SK-N-SH (cell line): ENCODE measurements around the gene CBLB. TPM values are rescaled to one million over a fixed set of nuclear protein-coding genes. Genes with fewer than 3 reads are reported as not detected.
A peak's percentile ranks its signal among the peaks of the same experiment; 100 is the strongest.

ENCODE experiments used
- CTCF ChIA-PET: fragments of 300-600, 350-600 bp; formaldehyde crosslinking; extraction: SDS; loops from one replicate; lab custom pipeline; 2021; lab: Yijun Ruan, JAX
- POLR2A ChIA-PET: fragments of 350-600 bp; sonication (Branson Sonifier 250); formaldehyde crosslinking; extraction: SDS; loops from one replicate; lab custom pipeline; 2020; ENCODE audit warnings: antibody characterized with exemption, inconsistent platforms; lab: Yijun Ruan, JAX
- DNase-seq: peaks from one replicate; pipeline ENCODE4 v3.0.0; 2012
- H2AFZ ChIP-seq: fragments of 200-600 bp; sonication (generic); 2 replicates; pipeline ENCODE4 v1.8.1; 2016; ENCODE audit warnings: antibody characterized with exemption, mild to moderate bottlenecking, low read depth
- H3F3A ChIP-seq: fragments of 200-600 bp; sonication (generic); replicated peaks from 2 replicates; pipeline ENCODE3; 2016; ENCODE audit warnings: antibody characterized with exemption, mild to moderate bottlenecking; ENCODE audit not compliant: insufficient read depth
- H3K27ac ChIP-seq, 2 experiments: fragments of 200-500 bp in 1 of 2; fragments of 200-600 bp in 1 of 2; sonication (Bioruptor generic) in 1 of 2; sonication (generic), shearing (Covaris generic) in 1 of 2; 2 replicates each; pipeline versions ENCODE4 v1.5.1 to v1.6.1; 2014 to 2016; ENCODE audit warnings: low read depth in 2 of 2, inconsistent platforms in 1 of 2, low read length in 1 of 2, mild to moderate bottlenecking in 1 of 2, mixed read lengths in 1 of 2
- H3K27me3 ChIP-seq: fragments of 200-600 bp; sonication (generic), shearing (Covaris generic); 2 replicates; pipeline ENCODE4 v1.6.1; 2016; ENCODE audit warnings: mixed run types; ENCODE audit not compliant: insufficient read depth
- H3K36me3 ChIP-seq, 2 experiments: fragments of 200-500 bp in 1 of 2; fragments of 200-600 bp in 1 of 2; sonication (Bioruptor generic) in 1 of 2; sonication (generic) in 1 of 2; replicated peaks in 1 of 2; 2 replicates each; pipeline versions ENCODE3 to v1.5.1; 2014 to 2016; ENCODE audit warnings: low read length in 1 of 2, mild to moderate bottlenecking in 1 of 2; ENCODE audit not compliant: insufficient read depth in 2 of 2, control insufficient read depth in 1 of 2
- H3K4me1 ChIP-seq, 2 experiments: fragments of 200-500 bp in 1 of 2; fragments of 200-600 bp in 1 of 2; sonication (Bioruptor generic) in 1 of 2; sonication (generic), shearing (Covaris generic) in 1 of 2; 2 replicates each; pipeline versions ENCODE4 v1.5.1 to v1.6.1; 2014 to 2016; ENCODE audit warnings: low read depth in 1 of 2, low read length in 1 of 2, mixed run types in 1 of 2; ENCODE audit not compliant: insufficient read depth in 2 of 2, control insufficient read depth in 1 of 2
- H3K4me2 ChIP-seq: fragments of 200-600 bp; sonication (generic), shearing (Covaris generic); 2 replicates; pipeline ENCODE4 v1.6.1; 2017; ENCODE audit warnings: mixed run types
- H3K4me3 ChIP-seq, 2 experiments: fragments of 200-500 bp in 1 of 2; fragments of 200-600 bp in 1 of 2; sonication (Bioruptor generic) in 1 of 2; sonication (generic), shearing (Covaris generic) in 1 of 2; 2 replicates each; pipeline versions ENCODE4 v1.5.1 to v1.8.1; 2014 to 2016; ENCODE audit warnings: low read depth in 2 of 2, inconsistent platforms in 1 of 2, low read length in 1 of 2, mild to moderate bottlenecking in 1 of 2, mixed read lengths in 1 of 2, moderate library complexity in 1 of 2
- H3K79me2 ChIP-seq: fragments of 200-600 bp; sonication (generic); 2 replicates; pipeline ENCODE4 v1.8.1; 2017; ENCODE audit warnings: mild to moderate bottlenecking; ENCODE audit not compliant: insufficient read depth
- H3K9ac ChIP-seq: fragments of 200-600 bp; sonication (generic); 2 replicates; pipeline ENCODE4 v1.6.1; 2017; ENCODE audit warnings: mixed run types
- H3K9me2 ChIP-seq: fragments of 200-600 bp; sonication (generic); 2 replicates; pipeline ENCODE4 v1.6.1; 2017; ENCODE audit warnings: mixed run types
- H3K9me3 ChIP-seq: fragments of 200-600 bp; sonication (generic); 2 replicates; pipeline ENCODE4 v1.6.1; 2017; ENCODE audit warnings: mixed run types, mild to moderate bottlenecking, moderate library complexity
- H4K20me1 ChIP-seq: fragments of 200-600 bp; sonication (generic); 2 replicates; pipeline ENCODE4 v1.6.1; 2017; ENCODE audit warnings: mild to moderate bottlenecking, mixed run types; ENCODE audit not compliant: insufficient read depth
- CHD2 ChIP-seq: fragments of 150-350 bp; IDR thresholded peaks from 2 replicates; pipeline ENCODE4 v1.6.1; 2018; ENCODE audit warnings: low read length; ENCODE audit not compliant: partially characterized antibody
- RFX5 ChIP-seq: IDR thresholded peaks from 2 replicates; pipeline ENCODE4 v1.6.1; 2012; ENCODE audit warnings: mild to moderate bottlenecking, improper control_type of control experiment, low read length
- SMC3 ChIP-seq: IDR thresholded peaks from 2 replicates; pipeline ENCODE4 v1.6.1; 2012; ENCODE audit warnings: low read depth, low read length, improper control_type of control experiment
- TAF1 ChIP-seq: IDR thresholded peaks from 2 replicates; pipeline ENCODE4 v1.6.1; 2012; ENCODE audit warnings: low read depth, mild to moderate bottlenecking, low read length, moderate library complexity, borderline replicate concordance
- YY1 ChIP-seq: IDR thresholded peaks from 2 replicates; pipeline ENCODE4 v1.4.0; 2012; ENCODE audit warnings: low read depth, mild to moderate bottlenecking
- WGBS: methylation state at CpG from one replicate; pipeline ENCODE4 v1.1.6; 2017; ENCODE audit warnings: low lambda C conversion rate; 5-methylcytosine and 5-hydroxymethylcytosine counted together
- polyA plus RNA-seq, 3 experiments: library from polyadenylated mRNA; depleted of rRNA; stranded (reverse); fragments of >200 nt; gene quantifications; 2 replicates each; pipeline ENCODE4 v1.2.3, GENCODE V29; 2012
- TF ChIP-seq, protein P1 (sequence below): IDR thresholded peaks from 2 replicates; pipeline ENCODE4 v1.4.0; 2012; ENCODE audit warnings: low read depth, borderline replicate concordance
- TF ChIP-seq, protein P2 (sequence below): IDR thresholded peaks from 2 replicates; pipeline ENCODE4 v1.4.0; 2012; ENCODE audit warnings: low read depth, borderline replicate concordance
- TF ChIP-seq, protein P3 (sequence below): fragments of 150-350 bp; IDR thresholded peaks from 2 replicates; pipeline ENCODE4 v1.6.1; 2016; ENCODE audit warnings: mild to moderate bottlenecking, low read depth, low read length
- TF ChIP-seq, protein P4 (sequence below): IDR thresholded peaks from 2 replicates; pipeline ENCODE4 v1.6.1; 2012; ENCODE audit warnings: mild to moderate bottlenecking, low read depth, low read length, moderate library complexity

The CBLB gene
- polyA plus RNA-seq, 1 of the 3 experiments (the other 2 are of a cell fraction), result 4.4 TPM

DNA sequence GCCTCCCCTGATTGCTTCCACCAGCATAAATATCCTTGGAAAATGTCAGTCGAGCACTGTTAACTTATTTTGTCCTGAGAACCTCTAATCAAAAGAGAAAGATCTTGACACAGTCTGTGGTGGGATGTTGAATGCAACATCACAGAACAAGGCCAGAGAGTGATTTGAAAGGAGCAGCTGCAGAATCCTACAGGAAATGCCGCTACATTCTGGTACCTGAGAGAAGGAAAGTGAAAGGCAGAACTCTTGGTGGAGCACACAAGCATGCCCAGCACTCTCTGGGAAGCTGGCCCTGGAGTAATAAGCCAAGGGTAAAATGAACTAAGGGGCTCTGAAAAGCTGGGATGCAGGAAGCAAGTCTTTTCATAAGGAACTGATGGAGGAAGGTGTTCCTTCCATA is 75.8 kb downstream of the CBLB start:
- Histone ChIP-seq H3K9ac (no peak overlapping the region), H3K27ac (peak overlapping the region in 1 of 2 experiments; percentile 42; a peak in 2 of 4 replicates), H4K20me1 (peaks cover 3% of the 10 kb centered on the region; the same call in 1 of the 2 replicates), H3K4me3 (no peak overlapping the region), H2AFZ (no peak overlapping the region), H3K79me2 (peaks cover 89% of the 10 kb centered on the region), H3K9me3 (no peaks in the 10 kb centered on the region), H3K4me2 (no peak overlapping the region), H3K4me1 (peaks cover 12 to 24% of the 10 kb centered on the region in 2 experiments; a peak in 3 of 4 replicates), H3K36me3 (peaks cover 0 to 7% of the 10 kb centered on the region in 2 experiments), H3F3A (peaks cover 11% of the 10 kb centered on the region), H3K9me2 (no peaks in the 10 kb centered on the region), H3K27me3 (no peaks in the 10 kb centered on the region)
- POLR2A ChIA-PET, result no interaction called here
- TF ChIP-seq, protein P1, sequence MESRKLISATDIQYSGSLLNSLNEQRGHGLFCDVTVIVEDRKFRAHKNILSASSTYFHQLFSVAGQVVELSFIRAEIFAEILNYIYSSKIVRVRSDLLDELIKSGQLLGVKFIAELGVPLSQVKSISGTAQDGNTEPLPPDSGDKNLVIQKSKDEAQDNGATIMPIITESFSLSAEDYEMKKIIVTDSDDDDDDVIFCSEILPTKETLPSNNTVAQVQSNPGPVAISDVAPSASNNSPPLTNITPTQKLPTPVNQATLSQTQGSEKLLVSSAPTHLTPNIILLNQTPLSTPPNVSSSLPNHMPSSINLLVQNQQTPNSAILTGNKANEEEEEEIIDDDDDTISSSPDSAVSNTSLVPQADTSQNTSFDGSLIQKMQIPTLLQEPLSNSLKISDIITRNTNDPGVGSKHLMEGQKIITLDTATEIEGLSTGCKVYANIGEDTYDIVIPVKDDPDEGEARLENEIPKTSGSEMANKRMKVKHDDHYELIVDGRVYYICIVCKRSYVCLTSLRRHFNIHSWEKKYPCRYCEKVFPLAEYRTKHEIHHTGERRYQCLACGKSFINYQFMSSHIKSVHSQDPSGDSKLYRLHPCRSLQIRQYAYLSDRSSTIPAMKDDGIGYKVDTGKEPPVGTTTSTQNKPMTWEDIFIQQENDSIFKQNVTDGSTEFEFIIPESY, result no peak
- TF ChIP-seq CHD2 (no peak), TAF1 (no peak), RFX5 (no peak), YY1 (no peak), SMC3 (no peak)
- TF ChIP-seq, protein P2, sequence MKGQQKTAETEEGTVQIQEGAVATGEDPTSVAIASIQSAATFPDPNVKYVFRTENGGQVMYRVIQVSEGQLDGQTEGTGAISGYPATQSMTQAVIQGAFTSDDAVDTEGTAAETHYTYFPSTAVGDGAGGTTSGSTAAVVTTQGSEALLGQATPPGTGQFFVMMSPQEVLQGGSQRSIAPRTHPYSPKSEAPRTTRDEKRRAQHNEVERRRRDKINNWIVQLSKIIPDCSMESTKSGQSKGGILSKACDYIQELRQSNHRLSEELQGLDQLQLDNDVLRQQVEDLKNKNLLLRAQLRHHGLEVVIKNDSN, result no peak
- TF ChIP-seq, protein P3, sequence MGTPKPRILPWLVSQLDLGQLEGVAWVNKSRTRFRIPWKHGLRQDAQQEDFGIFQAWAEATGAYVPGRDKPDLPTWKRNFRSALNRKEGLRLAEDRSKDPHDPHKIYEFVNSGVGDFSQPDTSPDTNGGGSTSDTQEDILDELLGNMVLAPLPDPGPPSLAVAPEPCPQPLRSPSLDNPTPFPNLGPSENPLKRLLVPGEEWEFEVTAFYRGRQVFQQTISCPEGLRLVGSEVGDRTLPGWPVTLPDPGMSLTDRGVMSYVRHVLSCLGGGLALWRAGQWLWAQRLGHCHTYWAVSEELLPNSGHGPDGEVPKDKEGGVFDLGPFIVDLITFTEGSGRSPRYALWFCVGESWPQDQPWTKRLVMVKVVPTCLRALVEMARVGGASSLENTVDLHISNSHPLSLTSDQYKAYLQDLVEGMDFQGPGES, result no peak
- TF ChIP-seq, protein P4, sequence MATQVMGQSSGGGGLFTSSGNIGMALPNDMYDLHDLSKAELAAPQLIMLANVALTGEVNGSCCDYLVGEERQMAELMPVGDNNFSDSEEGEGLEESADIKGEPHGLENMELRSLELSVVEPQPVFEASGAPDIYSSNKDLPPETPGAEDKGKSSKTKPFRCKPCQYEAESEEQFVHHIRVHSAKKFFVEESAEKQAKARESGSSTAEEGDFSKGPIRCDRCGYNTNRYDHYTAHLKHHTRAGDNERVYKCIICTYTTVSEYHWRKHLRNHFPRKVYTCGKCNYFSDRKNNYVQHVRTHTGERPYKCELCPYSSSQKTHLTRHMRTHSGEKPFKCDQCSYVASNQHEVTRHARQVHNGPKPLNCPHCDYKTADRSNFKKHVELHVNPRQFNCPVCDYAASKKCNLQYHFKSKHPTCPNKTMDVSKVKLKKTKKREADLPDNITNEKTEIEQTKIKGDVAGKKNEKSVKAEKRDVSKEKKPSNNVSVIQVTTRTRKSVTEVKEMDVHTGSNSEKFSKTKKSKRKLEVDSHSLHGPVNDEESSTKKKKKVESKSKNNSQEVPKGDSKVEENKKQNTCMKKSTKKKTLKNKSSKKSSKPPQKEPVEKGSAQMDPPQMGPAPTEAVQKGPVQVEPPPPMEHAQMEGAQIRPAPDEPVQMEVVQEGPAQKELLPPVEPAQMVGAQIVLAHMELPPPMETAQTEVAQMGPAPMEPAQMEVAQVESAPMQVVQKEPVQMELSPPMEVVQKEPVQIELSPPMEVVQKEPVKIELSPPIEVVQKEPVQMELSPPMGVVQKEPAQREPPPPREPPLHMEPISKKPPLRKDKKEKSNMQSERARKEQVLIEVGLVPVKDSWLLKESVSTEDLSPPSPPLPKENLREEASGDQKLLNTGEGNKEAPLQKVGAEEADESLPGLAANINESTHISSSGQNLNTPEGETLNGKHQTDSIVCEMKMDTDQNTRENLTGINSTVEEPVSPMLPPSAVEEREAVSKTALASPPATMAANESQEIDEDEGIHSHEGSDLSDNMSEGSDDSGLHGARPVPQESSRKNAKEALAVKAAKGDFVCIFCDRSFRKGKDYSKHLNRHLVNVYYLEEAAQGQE, result no peak
- WGBS, result 85% methylated on average over 2 of the region's 2 CpGs
- no peak for DNase-seq
- CTCF ChIA-PET, result interaction anchor here (0.8 to 1.4 kb wide), 2 partner anchors 23 to 817 kb away, joined by 3 to 4 read pairs; no protein-coding TSS in a partner anchor
